Vagina (tissue), 2 donors: ENCODE data around the gene WNT2.

Experiments
- CTCF ChIP-seq, 3 experiments: fragments of 450-650 bp in 2 of 3; fragments of 200-600 bp in 1 of 3; sonication (generic) in 1 of 3; IDR thresholded peaks; one replicate each; pipeline ENCODE4 v1.5.1; 2017 to 2019; ENCODE audit warnings: antibody characterized with exemption in 3 of 3, mild to moderate bottlenecking in 2 of 3, moderate library complexity in 2 of 3
- POLR2A ChIP-seq, 2 donors: fragments of 450-650 bp; IDR thresholded peaks; one replicate each; pipeline ENCODE4 v1.6.1; 2017; ENCODE audit warnings: antibody characterized with exemption in 2 of 2, mild to moderate bottlenecking in 2 of 2, moderate library complexity in 2 of 2
- POLR2AphosphoS5 ChIP-seq, 2 donors: sonication (generic); formaldehyde crosslinking; IDR thresholded peaks; one replicate each; pipeline ENCODE4 v1.9.0; 2017; ENCODE audit warnings: antibody characterized with exemption in 2 of 2, mild to moderate bottlenecking in 2 of 2, low read depth in 1 of 2; ENCODE audit not compliant: insufficient read depth in 1 of 2

GRCh38 chr7:117227091-117227490 lies 95.8 kb downstream of the WNT2 start:
- no peak for TF ChIP-seq CTCF (IDR thresholded peaks at IDR 0.05)
- no peak for TF ChIP-seq POLR2A (IDR thresholded peaks at IDR 0.05)
- no peak for TF ChIP-seq POLR2AphosphoS5 (IDR thresholded peaks at IDR 0.05; ENCODE audit: insufficient read depth in 1 of 2, low read depth in 1 of 2)
